LoVo (cell line): ENCODE results near the gene B4GALNT4.
"Not testable (repeated sequence)": the region's sequence is repeated elsewhere in the genome, so short reads cannot be mapped to it uniquely, and the experiment has no call there.

Source experiments
- DNase-seq: peaks from one replicate; pipeline ENCODE4 v3.0.0-alpha.2; 2016; ENCODE audit warnings: low spot score

The B4GALNT4 gene

GRCh38 chr11:420054-420910, 51.0 kb downstream of the B4GALNT4 start:
- no peak for DNase-seq

GRCh38 chr11:420911-421321, 51.6 kb downstream of the B4GALNT4 start:
- no peak for DNase-seq

GRCh38 chr11:422249-422656, 53.0 kb downstream of the B4GALNT4 start:
- no peak for DNase-seq

GRCh38 chr11:424232-424631, 54.9 kb downstream of the B4GALNT4 start:
- no peak for DNase-seq

GRCh38 chr11:424766-425165, 55.5 kb downstream of the B4GALNT4 start:
- DNase-seq, result not testable (repeated sequence)

GRCh38 chr11:425301-425700, 56.0 kb downstream of the B4GALNT4 start:
- no peak for DNase-seq

GRCh38 chr11:426851-427250, 57.6 kb downstream of the B4GALNT4 start:
- no peak for DNase-seq

GRCh38 chr11:428295-428694, 59.0 kb downstream of the B4GALNT4 start:
- DNase-seq, result no peak

GRCh38 chr11:429391-429790, 60.1 kb downstream of the B4GALNT4 start:
- DNase-seq, result no peak

- no peak for DNase-seq
Observed at GRCh38 chr11:429931-430456, 60.7 kb downstream of the B4GALNT4 start.
